Colon (tissue), 2 donors: ENCODE results near the gene TUBB6.

ENCODE experiments used
- FAIRE-seq: peaks from 2 replicates; lab custom pipeline; 2012; peaks lifted over from hg19 to GRCh38; lab: Jason Lieb, UNC
- donor health status: control.
- donor health status: control.

Gene TUBB6

GRCh38 chr18:12307701-12308385, at the start of gene TUBB6:
TSS of gene TUBB6 (plus strand) at chr18:12308241. CDS start at chr18:12308293, 52 bp downstream.
- no peak for FAIRE-seq

GRCh38 chr18:12258719-12259705, 49.0 kb upstream of the TUBB6 start:
- FAIRE-seq: no peak

- no peak for FAIRE-seq
Observed at GRCh38 chr18:12262748-12263147, 45.3 kb upstream of the TUBB6 start.

GRCh38 chr18:12264864-12265263, 43.2 kb upstream of the TUBB6 start:
- FAIRE-seq: no peak

GRCh38 chr18:12271376-12272235, 36.4 kb upstream of the TUBB6 start:
- FAIRE-seq: no peak

- FAIRE-seq: no peak
Observed at GRCh38 chr18:12274793-12275192, 33.2 kb upstream of the TUBB6 start.

- no peak for FAIRE-seq
Observed at GRCh38 chr18:12276736-12277554, 31.1 kb upstream of the TUBB6 start.

GRCh38 chr18:12278215-12278671, 29.8 kb upstream of the TUBB6 start:
- FAIRE-seq: no peak

- FAIRE-seq: no peak
Observed at GRCh38 chr18:12278741-12279682, 29.0 kb upstream of the TUBB6 start.

- no peak for FAIRE-seq
Observed at GRCh38 chr18:12279781-12280531, 28.1 kb upstream of the TUBB6 start.

GRCh38 chr18:12281861-12282260, 26.2 kb upstream of the TUBB6 start:
- no peak for FAIRE-seq

GRCh38 chr18:12282442-12283039, 25.5 kb upstream of the TUBB6 start:
- FAIRE-seq: no peak

GRCh38 chr18:12283256-12283655, 24.8 kb upstream of the TUBB6 start:
- FAIRE-seq: no peak

GRCh38 chr18:12283666-12284065, 24.4 kb upstream of the TUBB6 start:
- no peak for FAIRE-seq

GRCh38 chr18:12287131-12287681, 20.8 kb upstream of the TUBB6 start:
- FAIRE-seq: no peak

GRCh38 chr18:12287684-12288402, 20.2 kb upstream of the TUBB6 start:
- FAIRE-seq: no peak

GRCh38 chr18:12288403-12288755, 19.7 kb upstream of the TUBB6 start:
- FAIRE-seq: no peak

GRCh38 chr18:12290086-12290485, 18.0 kb upstream of the TUBB6 start:
- FAIRE-seq: no peak
